Spleen (tissue), 11 donors: ENCODE data around the gene SLC1A1. TPM values are rescaled to one million over a fixed set of nuclear protein-coding genes. Genes with fewer than 3 reads are reported as not detected.
A peak's percentile ranks its signal among the peaks of the same experiment; 100 is the strongest.

Experiments used
- DNase-seq: peaks from one replicate; pipeline ENCODE4 v3.0.0-alpha.2; 2020
- H3K27ac ChIP-seq, 8 donors: fragments of 200-600 bp; sonication (generic) in 7 of 8; 1 replicate in 4 of 8; 2 replicates in 4 of 8; pipeline versions ENCODE4 v1.5.0 to v1.8.0; 2016 to 2021; ENCODE audit warnings: inconsistent platforms in 4 of 8, mild to moderate bottlenecking in 4 of 8, moderate library complexity in 1 of 8
- H3K27me3 ChIP-seq, 7 donors: fragments of 200-600 bp; sonication (generic) in 6 of 7; replicated peaks in 1 of 7; 1 replicate in 4 of 7; 2 replicates in 3 of 7; pipeline versions ENCODE4 v1.5.0 to v1.8.0; 2016 to 2021; ENCODE audit warnings: inconsistent platforms in 3 of 7, mild to moderate bottlenecking in 1 of 7
- H3K36me3 ChIP-seq, 6 donors: fragments of 200-600 bp; sonication (generic) in 5 of 6; 1 replicate in 4 of 6; 2 replicates in 2 of 6; pipeline versions ENCODE4 v1.5.0 to v1.8.0; 2016 to 2021; ENCODE audit warnings: inconsistent platforms in 2 of 6
- H3K4me1 ChIP-seq, 6 donors: fragments of 200-600 bp; sonication (generic) in 5 of 6; 1 replicate in 3 of 6; 2 replicates in 3 of 6; pipeline versions ENCODE4 v1.5.0 to v1.8.0; 2016 to 2021; ENCODE audit warnings: inconsistent platforms in 3 of 6
- H3K4me3 ChIP-seq, 8 donors: fragments of 200-600 bp; sonication (generic) in 7 of 8; 1 replicate in 4 of 8; 2 replicates in 4 of 8; pipeline versions ENCODE4 v1.5.0 to v1.8.0; 2016 to 2021; ENCODE audit warnings: inconsistent platforms in 4 of 8, mild to moderate bottlenecking in 4 of 8, moderate library complexity in 2 of 8
- H3K9me3 ChIP-seq, 8 donors: fragments of 200-600 bp; sonication (generic) in 7 of 8; 1 replicate in 4 of 8; 2 replicates in 4 of 8; pipeline versions ENCODE4 v1.5.0 to v1.8.0; 2016 to 2021; ENCODE audit warnings: inconsistent platforms in 4 of 8
- CTCF ChIP-seq, 11 experiments: fragments of 200-600 bp in 7 of 11; fragments of 450-650 bp in 4 of 11; sonication (generic) in 4 of 11; IDR thresholded peaks in 8 of 11; conservative IDR thresholded peaks in 3 of 11; 1 replicate in 7 of 11; 2 replicates in 4 of 11; pipeline versions ENCODE4 v1.4.0 to v1.8.0; 2016 to 2021; ENCODE audit warnings: antibody characterized with exemption in 11 of 11, inconsistent platforms in 4 of 11, mild to moderate bottlenecking in 1 of 11
- POLR2A ChIP-seq, 3 donors: fragments of 450-650 bp; IDR thresholded peaks; one replicate each; pipeline ENCODE4 v1.5.1; 2017; ENCODE audit warnings: antibody characterized with exemption in 3 of 3, mild to moderate bottlenecking in 1 of 3
- POLR2AphosphoS5 ChIP-seq, 3 donors: sonication (generic); formaldehyde crosslinking; IDR thresholded peaks; one replicate each; pipeline ENCODE4 v1.5.1; 2017; ENCODE audit warnings: antibody characterized with exemption in 3 of 3
- WGBS, 5 donors: extraction: QIAGEN DNeasy Blood & Tissue Kit in 3 of 5; methylation state at CpG; one replicate each; pipeline versions ENCODE4 v1.1.5 to v1.1.7; 2013 to 2018; 5-methylcytosine and 5-hydroxymethylcytosine counted together
- intact Hi-C: fragments of 100-400 bp; cut with DNase I; formaldehyde crosslinking; loops from one replicate; pipeline ENCODE4 v1.15.0; 2023; ENCODE audit warnings: low total_unique reads
- polyA plus RNA-seq, 3 donors: library from polyadenylated mRNA; stranded (reverse); fragments of 200-250 nt; gene quantifications; one replicate each; pipeline ENCODE4 v1.2.1, GENCODE V29; 2013
- total RNA-seq, 7 donors: library from RNA; depleted of rRNA in 3 of 7; stranded (reverse); fragments of >200 nt in 3 of 7; fragmentation: NEBNext Ultra II Directional in 4 of 7; extraction: Animal tissue kit (Norgen Biotek cat#: 25700) in 4 of 7; gene quantifications; one replicate each; pipeline versions ENCODE4 v1.1.0 to v1.2.1, GENCODE V29; 2016 to 2021
- donor health status: healthy with polysubstance abuse.
- donor health status: DM: no; HTN: no; CAD: no; lungs with moderate emphysema.
- donor health status: DM: no; HTN: no; CAD: no.
- donor health status: Bipolar disorder and iron deficiency.
- donor health status: healthy.
- donor health status: DM: no; HTN: no; CAD: no.
- donor health status: DM: yes; HTN: yes; CAD: no.

SLC1A1 gene
- total and polyA plus RNA-seq, 10 donors: 0.11 to 0.79 (median 0.28) TPM; not detected in 2

GRCh38 chr9:4594994-4595393 is 104.7 kb downstream of the SLC1A1 start:
- TF ChIP-seq POLR2A (IDR thresholded peaks at IDR 0.05): no peak
- no peak for TF ChIP-seq CTCF (IDR thresholded peaks at IDR 0.05 in 8 of 11, conservative IDR thresholded peaks at IDR 0.05 in 3 of 11)
- no peak for TF ChIP-seq POLR2AphosphoS5 (IDR thresholded peaks at IDR 0.05)
- no peak for DNase-seq
- Histone ChIP-seq H3K4me1 (peaks cover 0 to 11% (median 8%) of the 10 kb centered on the region in 6 donors), H3K27ac (peak overlapping the region in 1 of 8 donors; percentile 60), H3K36me3 (no peaks in the 10 kb centered on the region), H3K4me3 (no peak overlapping the region), H3K9me3 (peaks cover 0 to 6% (median 0%) of the 10 kb centered on the region in 8 donors), H3K27me3 (no peaks in the 10 kb centered on the region)
- 65 to 87% (median 78%) methylated on average over 2 of the region's 2 CpGs for WGBS, 5 donors
- intact Hi-C loops: no loop called here

DNA sequence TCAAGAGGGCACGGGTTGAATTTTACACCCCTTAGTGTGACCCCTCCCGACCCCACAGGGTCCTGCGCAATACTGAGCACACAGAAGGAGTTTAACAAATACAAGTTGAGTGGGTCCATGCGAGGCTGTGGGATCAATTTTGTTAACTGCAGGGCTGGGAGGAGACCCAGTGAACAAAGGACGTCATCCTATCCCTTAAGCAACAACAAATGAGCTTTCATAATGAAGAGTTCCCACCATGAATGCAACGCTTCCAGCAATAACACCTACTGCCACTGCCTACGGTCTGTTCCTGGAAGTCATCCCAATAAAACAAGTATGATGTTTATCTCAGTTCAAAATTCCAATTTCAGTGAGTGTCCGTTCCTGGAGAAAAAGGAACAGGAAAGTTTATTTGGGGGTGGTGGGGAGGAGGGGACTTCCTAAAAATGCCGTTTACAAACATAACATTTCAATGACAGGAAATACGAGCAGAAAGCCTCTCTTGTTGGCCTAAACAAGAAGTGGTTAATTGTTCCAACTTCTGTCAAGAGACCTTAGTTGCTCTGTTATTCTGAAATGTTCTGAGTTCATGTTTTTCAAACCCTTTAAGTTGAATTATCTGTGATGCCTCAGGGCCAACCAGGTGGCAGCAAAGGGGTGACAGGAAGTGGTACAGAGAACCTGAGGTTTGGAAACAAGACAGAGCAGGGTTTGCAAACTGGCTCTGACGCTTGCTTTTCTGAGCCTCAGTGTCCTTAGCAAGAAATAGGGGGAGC is 106.1 kb downstream of the SLC1A1 start:
- intact Hi-C loops: no loop called here
- Histone ChIP-seq H3K27me3 (no peaks in the 10 kb centered on the region), H3K36me3 (no peaks in the 10 kb centered on the region), H3K4me1 (peaks cover 0 to 11% (median 8%) of the 10 kb centered on the region in 6 donors), H3K27ac (peak overlapping the region in 5 of 8 donors; percentile 7 to 70 (median 46)), H3K9me3 (peaks cover 0 to 6% (median 0%) of the 10 kb centered on the region in 8 donors), H3K4me3 (no peak overlapping the region)
- TF ChIP-seq POLR2A (IDR thresholded peaks at IDR 0.05) (no peak), POLR2AphosphoS5 (IDR thresholded peaks at IDR 0.05) (no peak), CTCF (IDR thresholded peaks at IDR 0.05 in 8 of 11, conservative IDR thresholded peaks at IDR 0.05 in 3 of 11) (no peak)
- 48 to 59% (median 54%) methylated on average over 11 of the region's 11 CpGs for WGBS, 5 donors
- DNase-seq: no peak

- H3K4me3 ChIP-seq: no peak overlapping the region
- H3K27me3 ChIP-seq: no peaks in the 10 kb centered on the region
- H3K4me1 ChIP-seq: peaks cover 0 to 11% (median 8%) of the 10 kb centered on the region in 6 donors
- no peak for DNase-seq
- WGBS, 5 donors: 31 to 52% (median 40%) methylated on average over 1 of the region's 1 CpG
- peaks cover 0 to 5% (median 0%) of the 10 kb centered on the region in 6 donors for H3K36me3 ChIP-seq
- peaks cover 0 to 6% (median 0%) of the 10 kb centered on the region in 8 donors for H3K9me3 ChIP-seq
- intact Hi-C loops: no loop called here
- no peak overlapping the region for H3K27ac ChIP-seq
- TF ChIP-seq POLR2A (IDR thresholded peaks at IDR 0.05) (no peak), POLR2AphosphoS5 (IDR thresholded peaks at IDR 0.05) (no peak), CTCF (IDR thresholded peaks at IDR 0.05 in 8 of 11, conservative IDR thresholded peaks at IDR 0.05 in 3 of 11) (no peak)
Observed at GRCh38 chr9:4600368-4600767, 110.1 kb downstream of the SLC1A1 start.

DNA sequence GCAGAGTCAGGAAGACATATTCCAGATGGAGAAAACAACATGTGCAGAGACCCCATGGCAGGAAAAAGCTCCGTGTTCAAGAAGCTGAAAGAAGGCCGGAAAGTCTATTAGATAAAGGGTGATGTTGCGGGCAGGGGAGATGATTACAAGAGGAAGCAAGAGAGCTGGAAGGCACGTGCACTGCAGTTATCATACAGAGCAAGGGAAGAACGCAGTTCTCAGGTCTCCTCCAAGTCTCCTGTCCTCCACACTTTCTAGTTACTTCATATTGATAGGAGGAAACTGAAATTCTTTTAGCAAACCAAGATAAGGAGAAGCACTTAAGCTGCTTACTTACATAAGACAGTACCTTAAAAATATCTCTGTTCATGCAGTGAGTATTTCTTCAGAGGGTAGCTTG is 113.6 kb downstream of the SLC1A1 start:
- H3K9me3 ChIP-seq: peaks cover 0 to 6% (median 0%) of the 10 kb centered on the region in 8 donors
- H3K27me3 ChIP-seq: no peaks in the 10 kb centered on the region
- intact Hi-C loops: no loop called here
- no peak for DNase-seq
- no peak overlapping the region for H3K4me3 ChIP-seq
- H3K36me3 ChIP-seq: peaks cover 0 to 5% (median 0%) of the 10 kb centered on the region in 6 donors
- WGBS, 5 donors: 81 to 92% (median 89%) methylated on average over 5 of the region's 5 CpGs
- H3K27ac ChIP-seq: no peak overlapping the region
- no peak for TF ChIP-seq POLR2AphosphoS5 (IDR thresholded peaks at IDR 0.05)
- no peak for TF ChIP-seq CTCF (IDR thresholded peaks at IDR 0.05 in 8 of 11, conservative IDR thresholded peaks at IDR 0.05 in 3 of 11)
- TF ChIP-seq POLR2A (IDR thresholded peaks at IDR 0.05): no peak
- H3K4me1 ChIP-seq: no peaks in the 10 kb centered on the region
